ENCODE results near the gene RNF26. TPM values are rescaled to one million over a fixed set of nuclear protein-coding genes. Genes with fewer than 3 reads are reported as not detected.

Gene RNF26
- total RNA-seq, 1 donor from 2014 or later, result 16.8 TPM

- H3K36me3 ChIP-seq, result no peaks in the 10 kb centered on the region
- no peaks in the 10 kb centered on the region for H3K27me3 ChIP-seq
- DNase-seq (ENCODE audit: low spot score in 2 of 2), result no peak
- peaks cover 13 to 19% of the 10 kb centered on the region in 2 donors for H3K4me1 ChIP-seq
- intact Hi-C loops (cut with DNase I), result no loop called here
- TF ChIP-seq CTCF (IDR thresholded peaks at IDR 0.05), result no peak
- no peak overlapping the region for H3K4me3 ChIP-seq
- H3K9me3 ChIP-seq, result no peaks in the 10 kb centered on the region
- H3K27ac ChIP-seq, result no peak overlapping the region
Measured at GRCh38 chr11:119368121-119369034, 34.1 kb downstream of the RNF26 start.

- intact Hi-C loops (cut with DNase I), result no loop called here
- Histone ChIP-seq H3K36me3 (no peaks in the 10 kb centered on the region), H3K27ac (no peak overlapping the region), H3K4me3 (no peak overlapping the region), H3K27me3 (no peaks in the 10 kb centered on the region), H3K4me1 (peaks cover 10 to 13% of the 10 kb centered on the region in 2 donors), H3K9me3 (no peaks in the 10 kb centered on the region)
- no peak for TF ChIP-seq CTCF (IDR thresholded peaks at IDR 0.05)
- no peak for DNase-seq (ENCODE audit: low spot score in 2 of 2)
Measured at GRCh38 chr11:119369132-119369925, 35.0 kb downstream of the RNF26 start.

GRCh38 chr11:119370486-119371046 lies 36.2 kb downstream of the RNF26 start:
- no peaks in the 10 kb centered on the region for H3K27me3 ChIP-seq
- H3K36me3 ChIP-seq, result no peaks in the 10 kb centered on the region
- no peaks in the 10 kb centered on the region for H3K9me3 ChIP-seq
- no peak for TF ChIP-seq CTCF (IDR thresholded peaks at IDR 0.05)
- peak overlapping the region in 1 of 2 donors; percentile 19 for H3K27ac ChIP-seq
- no peak overlapping the region for H3K4me3 ChIP-seq
- DNase-seq (ENCODE audit: low spot score in 2 of 2), result peak in 1 of 2 donors; percentile 62
- peaks cover 5% of the 10 kb centered on the region in 2 donors for H3K4me1 ChIP-seq
- intact Hi-C loops (cut with DNase I), result no loop called here

- TF ChIP-seq CTCF (IDR thresholded peaks at IDR 0.05), result no peak
- DNase-seq (ENCODE audit: low spot score in 2 of 2), result peak in 1 of 2 donors; percentile 56
- Histone ChIP-seq H3K9me3 (no peaks in the 10 kb centered on the region), H3K27me3 (no peaks in the 10 kb centered on the region), H3K36me3 (no peaks in the 10 kb centered on the region), H3K4me1 (peaks cover 5 to 10% of the 10 kb centered on the region in 2 donors), H3K4me3 (no peak overlapping the region), H3K27ac (no peak overlapping the region)
- intact Hi-C loops (cut with DNase I), result no loop called here
Measured at GRCh38 chr11:119371067-119371601, 36.8 kb downstream of the RNF26 start.

- intact Hi-C loops (cut with DNase I), result no loop called here
- no peaks in the 10 kb centered on the region for H3K36me3 ChIP-seq
- TF ChIP-seq CTCF (IDR thresholded peaks at IDR 0.05), result no peak
- H3K9me3 ChIP-seq, result no peaks in the 10 kb centered on the region
- peak in 1 of 2 donors; percentile 58 for DNase-seq (ENCODE audit: low spot score in 2 of 2)
- H3K27ac ChIP-seq, result no peak overlapping the region
- H3K4me3 ChIP-seq, result no peak overlapping the region
- H3K27me3 ChIP-seq, result no peaks in the 10 kb centered on the region
- peaks cover 5 to 15% of the 10 kb centered on the region in 2 donors for H3K4me1 ChIP-seq
Measured at GRCh38 chr11:119371778-119372182, 37.5 kb downstream of the RNF26 start.

Measured in ascending aorta (tissue), 2 donors.